MM.1S (cell line): ENCODE measurements around the gene USP9X.
"Not testable (repeated sequence)": the region's sequence is repeated elsewhere in the genome, so short reads cannot be mapped to it uniquely, and the experiment has no call there.

Source experiments
- DNase-seq: peaks from one replicate; pipeline ENCODE4 v3.0.0-alpha.2; 2015
- H2AFZ ChIP-seq: fragments of 300-600 bp; sonication (generic); 2 replicates; pipeline ENCODE4 v1.6.0; 2016; ENCODE audit warnings: antibody characterized with exemption, low read length
- H3F3A ChIP-seq: fragments of 300-600 bp; sonication (generic); 2 replicates; pipeline ENCODE4 v1.6.1; 2016; ENCODE audit warnings: mild to moderate bottlenecking, antibody characterized with exemption, low read length, moderate library complexity, mixed read lengths; ENCODE audit not compliant: insufficient read depth
- H3K27ac ChIP-seq: fragments of 300-600 bp; sonication (generic); 2 replicates; pipeline ENCODE4 v1.5.1; 2016; ENCODE audit warnings: mild to moderate bottlenecking, low read length
- H3K27me3 ChIP-seq: fragments of 300-600 bp; sonication (generic); replicated peaks from 2 replicates; pipeline ENCODE4 v1.6.0; 2016; ENCODE audit warnings: low read length; ENCODE audit not compliant: insufficient read depth
- H3K36me3 ChIP-seq: fragments of 300-600 bp; sonication (generic); replicated peaks from 2 replicates; pipeline ENCODE4 v1.6.1; 2016; ENCODE audit warnings: mild to moderate bottlenecking, low read length, mixed read lengths; ENCODE audit not compliant: insufficient read depth
- H3K4me1 ChIP-seq: fragments of 300-600 bp; sonication (generic); 2 replicates; pipeline ENCODE4 v1.6.1; 2016; ENCODE audit warnings: low read length, mixed read lengths
- H3K4me2 ChIP-seq: fragments of 300-600 bp; sonication (generic); 2 replicates; pipeline ENCODE4 v1.6.0; 2016; ENCODE audit warnings: low read depth, low read length
- H3K4me3 ChIP-seq: fragments of 300-600 bp; sonication (generic); 2 replicates; pipeline ENCODE4 v1.5.1; 2016; ENCODE audit warnings: low read length, mixed read lengths
- H3K79me2 ChIP-seq: fragments of 300-600 bp; sonication (generic); 2 replicates; pipeline ENCODE4 v1.6.1; 2016; ENCODE audit warnings: mixed run types, low read length, mixed read lengths
- H3K9ac ChIP-seq: fragments of 300-600 bp; sonication (generic); 2 replicates; pipeline ENCODE4 v1.6.1; 2016; ENCODE audit warnings: low read length, mixed read lengths
- H3K9me2 ChIP-seq: fragments of 300-600 bp; sonication (generic); replicated peaks from 2 replicates; pipeline ENCODE4 v1.6.1; 2016; ENCODE audit warnings: mild to moderate bottlenecking, low read length, mixed read lengths; ENCODE audit not compliant: insufficient read depth
- H3K9me3 ChIP-seq: fragments of 300-600 bp; sonication (generic); replicated peaks from 2 replicates; pipeline ENCODE4 v1.6.1; 2016; ENCODE audit warnings: mild to moderate bottlenecking, low read length, mixed read lengths; ENCODE audit not compliant: insufficient read depth
- H4K20me1 ChIP-seq: fragments of 300-600 bp; sonication (generic); 2 replicates; pipeline ENCODE4 v1.6.1; 2016; ENCODE audit warnings: mild to moderate bottlenecking, low read length, moderate library complexity, mixed read lengths; ENCODE audit not compliant: insufficient read depth
- EZH2 ChIP-seq: fragments of 300-600 bp; sonication (generic); optimal IDR thresholded peaks from 2 replicates; pipeline ENCODE3; 2017; ENCODE audit warnings: low read depth, mild to moderate bottlenecking, antibody characterized with exemption, low read length, mixed read lengths
- EZH2phosphoT487 ChIP-seq: fragments of 300-600 bp; sonication (generic); IDR thresholded peaks from 2 replicates; pipeline ENCODE4 v1.6.1; 2018; ENCODE audit warnings: antibody characterized with exemption, low read length
- TF ChIP-seq, protein P1 (sequence below): fragments of 300-600 bp; sonication (generic); IDR thresholded peaks from 2 replicates; pipeline ENCODE4 v1.5.1; 2016; ENCODE audit warnings: antibody characterized with exemption, low read length, mixed read lengths

USP9X gene

DNA sequence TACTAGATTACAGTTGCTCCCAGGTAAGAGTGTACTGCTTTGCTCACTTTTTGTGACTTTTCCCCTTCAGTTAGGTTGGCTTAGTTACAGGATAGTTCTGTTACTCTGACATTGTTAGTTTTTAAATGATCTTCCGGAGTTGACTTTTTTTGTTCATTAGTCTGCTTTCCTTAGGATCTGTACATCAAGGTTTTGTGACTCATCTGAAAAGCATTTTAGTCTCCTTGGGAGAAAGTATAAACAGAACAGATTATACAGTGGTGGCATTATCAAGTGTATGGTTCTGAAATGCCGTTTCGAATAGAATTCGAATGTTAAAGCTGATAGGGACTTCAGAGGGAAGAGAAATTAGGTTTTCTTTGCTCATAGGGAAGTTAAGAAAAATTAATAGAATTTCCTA lies 63.3 kb downstream of the USP9X start:
- Histone ChIP-seq H3K4me3 (no peak overlapping the region), H3K36me3 (0 out of 2 replicates have a peak, but pooled peaks cover 2% of the 10 kb centered on the region), H3K4me2 (no peak overlapping the region), H3F3A (no peaks in the 10 kb centered on the region), H3K9me3 (no peaks in the 10 kb centered on the region), H3K27me3 (no peaks in the 10 kb centered on the region), H4K20me1 (no peaks in the 10 kb centered on the region), H3K9ac (no peak overlapping the region), H3K4me1 (no peaks in the 10 kb centered on the region), H2AFZ (no peak overlapping the region), H3K27ac (no peak overlapping the region), H3K79me2 (no peaks in the 10 kb centered on the region), H3K9me2 (no peaks in the 10 kb centered on the region)
- TF ChIP-seq EZH2phosphoT487 (no peak), EZH2 (no peak)
- TF ChIP-seq, protein P1, sequence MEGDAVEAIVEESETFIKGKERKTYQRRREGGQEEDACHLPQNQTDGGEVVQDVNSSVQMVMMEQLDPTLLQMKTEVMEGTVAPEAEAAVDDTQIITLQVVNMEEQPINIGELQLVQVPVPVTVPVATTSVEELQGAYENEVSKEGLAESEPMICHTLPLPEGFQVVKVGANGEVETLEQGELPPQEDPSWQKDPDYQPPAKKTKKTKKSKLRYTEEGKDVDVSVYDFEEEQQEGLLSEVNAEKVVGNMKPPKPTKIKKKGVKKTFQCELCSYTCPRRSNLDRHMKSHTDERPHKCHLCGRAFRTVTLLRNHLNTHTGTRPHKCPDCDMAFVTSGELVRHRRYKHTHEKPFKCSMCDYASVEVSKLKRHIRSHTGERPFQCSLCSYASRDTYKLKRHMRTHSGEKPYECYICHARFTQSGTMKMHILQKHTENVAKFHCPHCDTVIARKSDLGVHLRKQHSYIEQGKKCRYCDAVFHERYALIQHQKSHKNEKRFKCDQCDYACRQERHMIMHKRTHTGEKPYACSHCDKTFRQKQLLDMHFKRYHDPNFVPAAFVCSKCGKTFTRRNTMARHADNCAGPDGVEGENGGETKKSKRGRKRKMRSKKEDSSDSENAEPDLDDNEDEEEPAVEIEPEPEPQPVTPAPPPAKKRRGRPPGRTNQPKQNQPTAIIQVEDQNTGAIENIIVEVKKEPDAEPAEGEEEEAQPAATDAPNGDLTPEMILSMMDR = no peak
- DNase-seq = no peak

DNA sequence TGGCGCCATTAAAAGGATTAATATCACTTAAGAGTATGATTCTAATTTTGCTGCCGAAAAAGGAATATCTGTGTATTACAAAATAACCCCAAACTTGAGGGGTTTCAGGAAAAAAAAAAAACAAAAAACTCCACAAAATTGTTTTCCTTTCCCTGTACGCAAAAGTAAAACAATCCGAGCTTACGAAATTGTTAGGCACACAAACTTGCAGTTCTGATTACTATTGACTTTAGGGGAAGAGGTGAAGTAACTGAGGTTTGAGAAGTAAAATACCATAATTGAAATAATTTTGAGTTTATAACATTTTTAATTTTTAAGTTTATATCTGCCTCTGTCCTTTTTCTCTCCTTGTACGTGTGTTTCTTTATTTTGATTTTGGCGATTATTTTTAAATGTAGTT lies 64.8 kb downstream of the USP9X start:
- no peak overlapping the region for H3K27ac ChIP-seq
- H4K20me1 ChIP-seq = no peaks in the 10 kb centered on the region
- TF ChIP-seq, protein P1 = no peak
- TF ChIP-seq EZH2 = no peak
- no peak for TF ChIP-seq EZH2phosphoT487
- H3K9me2 ChIP-seq = no peaks in the 10 kb centered on the region
- no peaks in the 10 kb centered on the region for H3K9me3 ChIP-seq
- no peaks in the 10 kb centered on the region for H3K4me1 ChIP-seq
- no peak overlapping the region for H3K9ac ChIP-seq
- H3K36me3 ChIP-seq = peaks cover 2% of the 10 kb centered on the region; the same call in 1 of the 2 replicates
- H3K4me2 ChIP-seq = no peak overlapping the region
- no peak for DNase-seq
- H3K27me3 ChIP-seq = no peaks in the 10 kb centered on the region
- H3K4me3 ChIP-seq = no peak overlapping the region
- H2AFZ ChIP-seq = no peak overlapping the region
- no peaks in the 10 kb centered on the region for H3K79me2 ChIP-seq
- no peaks in the 10 kb centered on the region for H3F3A ChIP-seq

DNA sequence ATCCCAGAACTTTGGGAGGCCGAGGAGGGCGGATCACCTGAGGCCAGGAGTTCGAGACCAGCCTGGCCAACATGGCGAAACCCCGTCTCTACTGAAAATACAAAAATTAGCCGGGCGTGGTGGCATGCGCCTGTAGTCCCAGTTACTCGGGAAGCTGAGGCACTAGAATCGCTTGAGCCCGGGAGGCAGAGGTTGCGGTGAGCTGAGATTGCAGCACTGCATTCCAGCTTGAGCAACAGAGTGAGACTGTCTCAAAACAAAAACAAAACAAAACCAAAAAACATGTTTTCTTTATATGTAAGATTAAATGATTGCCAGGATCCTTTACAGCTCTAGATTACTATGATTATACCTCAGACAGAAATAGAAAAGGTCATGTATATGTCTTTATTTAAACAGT lies 66.5 kb downstream of the USP9X start:
- H3K27ac ChIP-seq, H3K4me2 ChIP-seq, H3K27me3 ChIP-seq, H3K9me3 ChIP-seq, DNase-seq, H3K4me3 ChIP-seq, H3K79me2 ChIP-seq, H3K9me2 ChIP-seq, H3K4me1 ChIP-seq, H2AFZ ChIP-seq, H3F3A ChIP-seq, H4K20me1 ChIP-seq, H3K9ac ChIP-seq, H3K36me3 ChIP-seq: not testable (repeated sequence)

DNA sequence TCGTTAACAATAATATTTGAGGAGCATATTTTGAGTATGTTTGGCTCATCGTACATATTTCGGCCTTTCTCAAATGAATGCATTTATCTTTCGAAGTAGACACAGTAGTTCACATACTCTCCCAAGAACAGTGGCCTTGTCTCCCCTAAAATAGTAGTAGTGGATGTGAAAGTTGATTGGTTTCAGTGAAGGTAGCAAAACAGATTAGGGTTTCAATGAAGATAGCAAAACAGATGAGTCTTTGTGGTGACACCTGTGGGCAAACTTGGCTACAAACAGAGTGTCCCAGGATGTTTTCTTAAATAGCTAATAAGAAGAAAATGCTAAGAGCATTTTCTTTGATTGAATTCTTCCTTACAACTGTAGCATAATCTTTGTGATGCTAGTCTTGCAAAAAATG lies 67.0 kb downstream of the USP9X start:
- Histone ChIP-seq H3K9me2 (no peaks in the 10 kb centered on the region), H3K4me3 (no peak overlapping the region), H3K36me3 (peaks cover 2% of the 10 kb centered on the region; the same call in 1 of the 2 replicates), H3F3A (no peaks in the 10 kb centered on the region), H3K79me2 (no peaks in the 10 kb centered on the region), H3K4me1 (no peaks in the 10 kb centered on the region), H3K27me3 (no peaks in the 10 kb centered on the region), H3K9ac (no peak overlapping the region), H4K20me1 (no peaks in the 10 kb centered on the region), H2AFZ (no peak overlapping the region), H3K4me2 (no peak overlapping the region), H3K27ac (no peak overlapping the region), H3K9me3 (no peaks in the 10 kb centered on the region)
- TF ChIP-seq, protein P1 = no peak
- TF ChIP-seq EZH2phosphoT487 = no peak
- TF ChIP-seq EZH2 = no peak
- peak; percentile 23 for DNase-seq
